NB4 (cell line): ENCODE data around the gene TAGAP.
"Not testable (repeated sequence)": the region's sequence is repeated elsewhere in the genome, so short reads cannot be mapped to it uniquely, and the experiment has no call there.

Experiments
- DNase-seq: peaks from one replicate; pipeline ENCODE4 v3.0.0; 2010; ENCODE audit warnings: low read depth
- H3K4me3 ChIP-seq: one replicate; pipeline ENCODE4 v1.5.1; 2011; ENCODE audit warnings: mild to moderate bottlenecking, low read depth, low read length, moderate library complexity
- CTCF ChIP-seq: IDR thresholded peaks from one replicate; pipeline ENCODE4 v1.5.1; 2012; ENCODE audit warnings: low read depth, low read length
- MYC ChIP-seq: IDR thresholded peaks from 2 replicates; pipeline ENCODE4 v1.6.1; 2011; ENCODE audit warnings: low read depth, low read length
- POLR2A ChIP-seq: IDR thresholded peaks from 2 replicates; pipeline ENCODE4 v1.6.1; 2011; ENCODE audit warnings: mild to moderate bottlenecking; ENCODE audit not compliant: insufficient read length; ENCODE audit errors: extremely low read depth
- TF ChIP-seq, protein P1 (sequence below): IDR thresholded peaks from 2 replicates; pipeline ENCODE4 v1.6.1; 2011; ENCODE audit warnings: low read depth, low read length

TAGAP gene

GRCh38 chr6:159033160-159034049 is 11.4 kb downstream of the TAGAP start:
- DNase-seq: peak; percentile 62
- H3K4me3 ChIP-seq: no peak overlapping the region

DNA sequence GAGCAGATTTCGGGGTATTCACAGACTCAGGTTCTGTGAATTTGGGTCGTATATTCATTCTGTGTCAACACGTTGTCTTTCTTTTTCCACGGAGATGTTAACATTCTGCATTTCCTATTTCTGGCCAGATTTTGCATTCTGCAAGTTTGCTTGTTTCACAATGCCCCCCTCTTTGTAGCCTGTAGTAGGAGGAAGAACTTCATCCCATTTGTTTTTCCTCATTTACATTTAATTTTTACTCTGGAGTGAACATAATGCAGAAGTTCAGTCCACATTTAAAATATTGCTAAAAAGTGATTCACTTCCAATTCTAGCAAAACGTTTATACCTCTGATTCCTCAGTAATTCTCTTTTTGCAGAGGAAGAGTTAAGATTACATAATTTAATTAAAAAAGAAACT is 12.9 kb downstream of the TAGAP start:
- TF ChIP-seq, protein P1, sequence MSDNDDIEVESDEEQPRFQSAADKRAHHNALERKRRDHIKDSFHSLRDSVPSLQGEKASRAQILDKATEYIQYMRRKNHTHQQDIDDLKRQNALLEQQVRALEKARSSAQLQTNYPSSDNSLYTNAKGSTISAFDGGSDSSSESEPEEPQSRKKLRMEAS: no peak
- no peak for TF ChIP-seq MYC
- no peak for TF ChIP-seq CTCF
- no peak for TF ChIP-seq POLR2A
- peak; percentile 24 for DNase-seq

More at GRCh38 chr6:159033160-159034049, 11.4 kb downstream of the TAGAP start:
- TF ChIP-seq, protein P1: no peak
- TF ChIP-seq CTCF (no peak), MYC (no peak), POLR2A (no peak)

GRCh38 chr6:159030168-159030567 is 14.6 kb downstream of the TAGAP start:
- TF ChIP-seq POLR2A: no peak
- no peak for TF ChIP-seq MYC
- TF ChIP-seq CTCF: no peak
- TF ChIP-seq, protein P1: no peak
- no peak for DNase-seq
- no peak overlapping the region for H3K4me3 ChIP-seq

More for the DNA sequence above, 12.9 kb downstream of the TAGAP start:
- no peak overlapping the region for H3K4me3 ChIP-seq

- H3K4me3 ChIP-seq, DNase-seq: not testable (repeated sequence)
These were observed 19.6 kb downstream of the TAGAP start for GRCh38 chr6:159025224-159025623.

GRCh38 chr6:159023893-159024292 is 20.9 kb downstream of the TAGAP start:
- TF ChIP-seq, protein P1: no peak
- TF ChIP-seq MYC (no peak), CTCF (no peak), POLR2A (no peak)
- H3K4me3 ChIP-seq: no peak overlapping the region
- DNase-seq: no peak

- DNase-seq: no peak
- no peak overlapping the region for H3K4me3 ChIP-seq
These were observed 24.8 kb downstream of the TAGAP start for GRCh38 chr6:159020011-159020410.

More at GRCh38 chr6:159020011-159020410, 24.8 kb downstream of the TAGAP start:
- TF ChIP-seq POLR2A: no peak
- TF ChIP-seq, protein P1: no peak
